Ovary (tissue), 9 donors: Measurements from ENCODE around the gene PLAC8L1. TPM values are rescaled to one million over a fixed set of nuclear protein-coding genes. Genes with fewer than 3 reads are reported as not detected.

Source experiments
- DNase-seq, 5 donors: peaks; one replicate each; pipeline ENCODE4 v3.0.0-alpha.2; 2019 to 2020
- H3K27ac ChIP-seq, 2 donors: fragments of 200-600 bp; one replicate each; pipeline versions ENCODE4 v1.5.1 to v1.8.0; 2019 to 2022
- H3K27me3 ChIP-seq: fragments of 200-600 bp; one replicate; pipeline ENCODE4 v1.8.0; 2022
- H3K36me3 ChIP-seq: fragments of 200-600 bp; sonication (generic); one replicate; pipeline ENCODE4 v1.5.1; 2019
- H3K4me1 ChIP-seq: one replicate; pipeline ENCODE4 v1.8.1; 2013; ENCODE audit warnings: mild to moderate bottlenecking, moderate library complexity; ENCODE audit not compliant: insufficient read depth
- H3K4me3 ChIP-seq: fragments of 200-600 bp; sonication (generic); one replicate; pipeline ENCODE4 v1.5.1; 2017
- H3K9me3 ChIP-seq, 2 donors: fragments of 200-600 bp in 1 of 2; sonication (generic) in 1 of 2; one replicate each; pipeline versions ENCODE4 v1.5.1 to v1.8.1; 2013 to 2019; ENCODE audit warnings: mild to moderate bottlenecking in 1 of 2, moderate library complexity in 1 of 2
- CTCF ChIP-seq, 3 donors: fragments of 450-650 bp in 2 of 3; fragments of 200-600 bp in 1 of 3; IDR thresholded peaks; one replicate each; pipeline versions ENCODE4 v1.5.1 to v1.8.0; 2016 to 2022; ENCODE audit warnings: antibody characterized with exemption in 3 of 3, mild to moderate bottlenecking in 1 of 3
- EP300 ChIP-seq: sonication (generic); formaldehyde crosslinking; IDR thresholded peaks from one replicate; pipeline ENCODE4 v1.6.1; 2017; ENCODE audit warnings: antibody characterized with exemption
- POLR2A ChIP-seq: fragments of 450-650 bp; IDR thresholded peaks from one replicate; pipeline ENCODE4 v1.6.1; 2017; ENCODE audit warnings: antibody characterized with exemption, mild to moderate bottlenecking, moderate library complexity
- WGBS, 3 donors: extraction: QIAGEN DNeasy Blood & Tissue Kit in 1 of 3; methylation state at CpG; one replicate each; pipeline versions ENCODE4 v1.1.5 to v1.1.7; 2013 to 2017; 5-methylcytosine and 5-hydroxymethylcytosine counted together
- intact Hi-C, 4 donors: fragments of 100-400 bp; cut with DNase I; formaldehyde crosslinking; loops; one replicate each; pipeline versions ENCODE4 v1.11.0 to v1.15.1; 2022 to 2023
- polyA plus RNA-seq, 2 donors: library from polyadenylated mRNA; stranded (reverse); fragments of 200-250 nt in 1 of 2; fragments of 350-450 nt in 1 of 2; fragmentation: Illumina TruSeq in 1 of 2; extraction: RNeasy Lipid Tissue Mini Kit (QIAGEN cat#74804) in 1 of 2; gene quantifications; one replicate each; pipeline ENCODE4 v1.2.3, GENCODE V29; 2013 to 2014
- total RNA-seq, 7 donors: library from RNA; depleted of rRNA in 2 of 7; stranded (reverse); fragments of >200 nt in 2 of 7; fragmentation: NEBNext Ultra II Directional in 3 of 7; extraction: Animal tissue kit (Norgen Biotek cat#: 25700) in 3 of 7; gene quantifications; one replicate each; pipeline versions ENCODE4 v1.1.0 to v1.2.4, GENCODE V29; 2016 to 2023
- donor health status: DM: no; HTN: no; CAD: no; lungs with moderate emphysema.
- donor health status: DM: no; HTN: no; CAD: no.
- donor health status: Bipolar disorder and iron deficiency.
- donor health status: DM: yes; HTN: yes; CAD: no.
- donor health status: DM: no; HTN: no; CAD: no.
- donor health status: DM: yes; HTN: yes; CAD: no.

PLAC8L1 gene
- total and polyA plus RNA-seq, 9 donors: 0.70 to 0.78 (median 0.78) TPM; not detected in 6

- H3K4me1 ChIP-seq: no peaks in the 10 kb centered on the region
- WGBS, 3 donors: 95 to 98% (median 95%) methylated on average over 4 of the region's 4 CpGs
- TF ChIP-seq CTCF (IDR thresholded peaks at IDR 0.05) (no peak), POLR2A (no peak), EP300 (no peak)
- H3K27ac ChIP-seq: no peak overlapping the region
- no peaks in the 10 kb centered on the region for H3K27me3 ChIP-seq
- H3K36me3 ChIP-seq: no peaks in the 10 kb centered on the region
- no peak for DNase-seq
- H3K4me3 ChIP-seq: no peak overlapping the region
- no peaks in the 10 kb centered on the region for H3K9me3 ChIP-seq
- intact Hi-C loops: no loop called here
These were observed 21.0 kb downstream of the PLAC8L1 start for GRCh38 chr5:146084376-146084775.

GRCh38 chr5:146082798-146083197, 22.6 kb downstream of the PLAC8L1 start:
- no peak for DNase-seq
- H3K9me3 ChIP-seq: no peaks in the 10 kb centered on the region
- TF ChIP-seq CTCF (IDR thresholded peaks at IDR 0.05): no peak
- TF ChIP-seq EP300: no peak
- no peak for TF ChIP-seq POLR2A
- H3K4me1 ChIP-seq: no peaks in the 10 kb centered on the region
- WGBS, 3 donors: 86 to 95% (median 88%) methylated on average over 3 of the region's 3 CpGs
- H3K27ac ChIP-seq: no peak overlapping the region
- no peaks in the 10 kb centered on the region for H3K27me3 ChIP-seq
- intact Hi-C loops: no loop called here
- no peak overlapping the region for H3K4me3 ChIP-seq
- no peaks in the 10 kb centered on the region for H3K36me3 ChIP-seq

- Histone ChIP-seq H3K27me3 (no peaks in the 10 kb centered on the region), H3K27ac (no peak overlapping the region), H3K9me3 (no peaks in the 10 kb centered on the region), H3K4me3 (no peak overlapping the region), H3K4me1 (no peaks in the 10 kb centered on the region), H3K36me3 (no peaks in the 10 kb centered on the region)
- TF ChIP-seq EP300 (no peak), CTCF (IDR thresholded peaks at IDR 0.05) (no peak), POLR2A (no peak)
- no peak for DNase-seq
- WGBS, 3 donors: 6 to 9% (median 7%) methylated on average over 6 of the region's 6 CpGs
- intact Hi-C loops: no loop called here
These were observed 23.8 kb downstream of the PLAC8L1 start for GRCh38 chr5:146081556-146081955.

GRCh38 chr5:146079695-146080373, 25.5 kb downstream of the PLAC8L1 start:
- Histone ChIP-seq H3K4me1 (no peaks in the 10 kb centered on the region), H3K27me3 (no peaks in the 10 kb centered on the region), H3K27ac (no peak overlapping the region), H3K36me3 (no peaks in the 10 kb centered on the region), H3K9me3 (no peaks in the 10 kb centered on the region), H3K4me3 (no peak overlapping the region)
- DNase-seq: no peak
- 60 to 72% (median 68%) methylated on average over 7 of the region's 7 CpGs for WGBS, 3 donors
- intact Hi-C loops: no loop called here
- TF ChIP-seq CTCF (IDR thresholded peaks at IDR 0.05) (no peak), EP300 (no peak)
